T-cell (primary cell): ENCODE data around the gene FNBP1L. TPM values are rescaled to one million over a fixed set of nuclear protein-coding genes. Genes with fewer than 3 reads are reported as not detected.
"Not testable (repeated sequence)": the region's sequence is repeated elsewhere in the genome, so short reads cannot be mapped to it uniquely, and the experiment has no call there.

Experiments used
- ATAC-seq, 4 experiments: fragments of 200-7000 bp in 3 of 4; fragments of 150-1000 bp in 1 of 4; cut with Tn5 transposase; replicated peaks in 1 of 4; 1 replicate in 3 of 4; 2 replicates in 1 of 4; pipeline ENCODE4 v1.10.0; 2021; ENCODE audit warnings: moderate library complexity in 3 of 4, mild to moderate bottlenecking in 2 of 4, moderate number of reproducible peaks in 1 of 4
- CTCF ChIA-PET, 2 donors: fragments of 300-600 bp; sonication (Branson Sonifier 250); formaldehyde crosslinking; loops; one replicate each; lab custom pipeline; 2022; ENCODE audit warnings: antibody characterized with exemption in 2 of 2; lab: Charles Lee
- POLR2A ChIA-PET, 2 donors: fragments of 300-600 bp; sonication (Branson Sonifier 250); formaldehyde crosslinking; loops; one replicate each; lab custom pipeline; 2022; ENCODE audit warnings: antibody characterized with exemption in 2 of 2; lab: Charles Lee
- DNase-seq, 35 experiments: peaks; one replicate each; pipeline versions ENCODE4 v3.0.0 to v3.0.0-alpha.2; 2013 to 2023
- H3K27ac ChIP-seq: one replicate; pipeline ENCODE4 v1.5.1; 2013; ENCODE audit warnings: low read length
- H3K27me3 ChIP-seq, 2 experiments: replicated peaks in 1 of 2; 1 replicate in 1 of 2; 2 replicates in 1 of 2; pipeline versions ENCODE4 v1.6.1 to v1.7.0; 2013; ENCODE audit warnings: low read length in 1 of 2, mixed read lengths in 1 of 2; ENCODE audit not compliant: control insufficient read depth in 2 of 2, insufficient read depth in 2 of 2; ENCODE audit errors: extremely low read depth in 1 of 2
- H3K36me3 ChIP-seq, 2 donors: 1 replicate in 1 of 2; 2 replicates in 1 of 2; pipeline versions ENCODE4 v1.6.1 to v1.7.0; 2013; ENCODE audit warnings: low read length in 1 of 2; ENCODE audit not compliant: control insufficient read depth in 2 of 2, insufficient read depth in 1 of 2; ENCODE audit errors: extremely low read depth in 1 of 2
- H3K4me1 ChIP-seq, 2 experiments: 1 replicate in 1 of 2; 2 replicates in 1 of 2; pipeline versions ENCODE4 v1.6.1 to v1.7.0; 2013; ENCODE audit warnings: low read length in 2 of 2, mixed read lengths in 1 of 2; ENCODE audit not compliant: insufficient read depth in 2 of 2, control insufficient read depth in 1 of 2; ENCODE audit errors: extremely low read depth in 1 of 2
- H3K4me3 ChIP-seq, 2 donors: 1 replicate in 1 of 2; 2 replicates in 1 of 2; pipeline versions ENCODE4 v1.5.1 to v1.7.0; 2013; ENCODE audit warnings: mild to moderate bottlenecking in 2 of 2, low read length in 1 of 2, moderate library complexity in 1 of 2; ENCODE audit not compliant: control insufficient read depth in 1 of 2; ENCODE audit errors: extremely low read depth in 1 of 2
- H3K9me3 ChIP-seq: 2 replicates; pipeline ENCODE4 v1.7.0; 2013
- H3K27ac Mint-ChIP-seq, 2 donors: one replicate each; pipeline ENCODE4 v1.8.0; 2020 to 2021; ENCODE audit warnings: mild to moderate bottlenecking in 2 of 2, mixed read lengths in 2 of 2
- H3K27me3 Mint-ChIP-seq, 2 donors: one replicate each; pipeline ENCODE4 v1.8.0; 2021 to 2022; ENCODE audit warnings: mixed read lengths in 2 of 2
- H3K36me3 Mint-ChIP-seq: one replicate; pipeline ENCODE4 v1.8.0; 2021; ENCODE audit warnings: mixed read lengths
- H3K4me1 Mint-ChIP-seq, 3 donors: one replicate each; pipeline ENCODE4 v1.8.0; 2020 to 2022; ENCODE audit warnings: mixed read lengths in 3 of 3, mild to moderate bottlenecking in 1 of 3
- H3K4me3 Mint-ChIP-seq, 3 donors: one replicate each; pipeline ENCODE4 v1.8.0; 2020 to 2022; ENCODE audit warnings: mild to moderate bottlenecking in 3 of 3, mixed read lengths in 3 of 3, moderate library complexity in 3 of 3
- H3K9me3 Mint-ChIP-seq, 3 donors: one replicate each; pipeline ENCODE4 v1.8.0; 2020 to 2022; ENCODE audit warnings: mixed read lengths in 3 of 3
- WGBS: methylation state at CpG from one replicate; pipeline ENCODE4 v1.1.5; 2013; ENCODE audit warnings: missing lambda C conversion rate; ENCODE audit not compliant: insufficient coverage; 5-methylcytosine and 5-hydroxymethylcytosine counted together
- total RNA-seq, 35 experiments: library from RNA in 6 of 35; stranded (reverse) in 6 of 35; fragments of 120-200 nt in 1 of 35; gene quantifications; one replicate each; pipeline versions ENCODE4 v1.2.1 to v1.2.4 and lab custom pipeline; 2013 to 2026

The FNBP1L gene
- total RNA-seq, 5 donors from 2014 or later (not counting 1 experiment from before 2014, with no cell fraction given): 1.2 to 3.2 (median 1.6) TPM

- H3K4me1 Mint-ChIP-seq, CTCF ChIA-PET, H3K27ac Mint-ChIP-seq, ATAC-seq, DNase-seq, H3K4me3 ChIP-seq, POLR2A ChIA-PET, H3K4me1 ChIP-seq, H3K9me3 Mint-ChIP-seq, H3K36me3 Mint-ChIP-seq, H3K4me3 Mint-ChIP-seq, H3K27me3 ChIP-seq, H3K36me3 ChIP-seq, H3K27me3 Mint-ChIP-seq, H3K27ac ChIP-seq, H3K9me3 ChIP-seq: not testable (repeated sequence)
- WGBS: no CpG with 5 or more reads among the region's 3 CpGs
Measured at GRCh38 chr1:93469223-93469622, 21.3 kb downstream of the FNBP1L start.

- no peak overlapping the region for H3K27ac ChIP-seq
- POLR2A ChIA-PET: interaction anchor here in 1 of 2 donors (0.8 kb wide), 1 partner anchor 495 kb away, joined by 4 read pairs; no protein-coding TSS in a partner anchor
- H3K27ac Mint-ChIP-seq: no peak overlapping the region
- H3K36me3 ChIP-seq: no peaks in the 10 kb centered on the region
- H3K27me3 ChIP-seq: peaks cover 0 to 6% of the 10 kb centered on the region in 2 experiments
- H3K27me3 Mint-ChIP-seq: peaks cover 4 to 15% of the 10 kb centered on the region in 2 donors
- CTCF ChIA-PET: interaction anchor here in 1 of 2 donors (0.6 kb wide), 1 partner anchor 413 kb away, joined by 3 read pairs; no protein-coding TSS in a partner anchor
- ATAC-seq (no peak), DNase-seq (no peak)
- H3K4me3 Mint-ChIP-seq: no peak overlapping the region
- H3K36me3 Mint-ChIP-seq: peaks cover 4% of the 10 kb centered on the region
- H3K4me3 ChIP-seq: no peak overlapping the region
- no peaks in the 10 kb centered on the region for H3K4me1 Mint-ChIP-seq
- no peaks in the 10 kb centered on the region for H3K4me1 ChIP-seq
- no peaks in the 10 kb centered on the region for H3K9me3 ChIP-seq
- H3K9me3 Mint-ChIP-seq: peaks cover 0 to 4% (median 0%) of the 10 kb centered on the region in 3 donors
- WGBS: no CpG with 5 or more reads among the region's 6 CpGs
Measured at GRCh38 chr1:93471284-93471683, 23.4 kb downstream of the FNBP1L start.

- H3K36me3 Mint-ChIP-seq: peaks cover 4% of the 10 kb centered on the region
- H3K27ac Mint-ChIP-seq: no peak overlapping the region
- no CpG with 5 or more reads among the region's 1 CpG for WGBS
- no peaks in the 10 kb centered on the region for H3K36me3 ChIP-seq
- H3K27ac ChIP-seq: no peak overlapping the region
- ATAC-seq: no peak
- H3K27me3 ChIP-seq: peaks cover 0 to 3% of the 10 kb centered on the region in 2 experiments
- DNase-seq: no peak
- H3K9me3 ChIP-seq: no peaks in the 10 kb centered on the region
- H3K4me1 Mint-ChIP-seq: no peaks in the 10 kb centered on the region
- H3K4me3 ChIP-seq: no peak overlapping the region
- ChIA-PET CTCF (interaction anchor here in 1 of 2 donors (0.6 kb wide), 1 partner anchor 412 kb away, joined by 3 read pairs; no protein-coding TSS in a partner anchor), POLR2A (no interaction called here)
- peaks cover 0 to 4% (median 3%) of the 10 kb centered on the region in 3 donors for H3K9me3 Mint-ChIP-seq
- no peak overlapping the region for H3K4me3 Mint-ChIP-seq
- H3K4me1 ChIP-seq: no peaks in the 10 kb centered on the region
- peaks cover 4 to 15% of the 10 kb centered on the region in 2 donors for H3K27me3 Mint-ChIP-seq
Measured at GRCh38 chr1:93471911-93472310, 24.0 kb downstream of the FNBP1L start.

DNA sequence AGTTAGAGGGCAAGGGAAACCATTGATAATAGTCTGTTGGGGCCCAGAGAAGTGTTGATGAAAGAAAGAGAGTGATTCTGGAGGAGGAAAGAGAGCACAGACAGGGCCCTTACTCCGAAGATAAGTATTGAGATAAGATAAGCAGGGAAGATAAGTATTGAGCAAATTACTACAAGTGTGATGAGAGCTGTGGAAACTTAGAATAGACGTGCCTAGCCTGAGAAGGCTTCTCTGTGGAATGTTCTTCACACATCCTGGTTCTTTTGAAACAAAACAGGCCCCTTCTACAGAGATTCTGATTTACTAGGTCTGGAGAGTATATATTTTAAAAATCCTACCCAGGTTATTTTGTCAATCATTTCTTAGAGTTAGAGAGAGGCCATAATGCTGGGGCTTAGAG, 26.4 kb downstream of the FNBP1L start:
- DNase-seq (no peak), ATAC-seq (no peak)
- Histone ChIP-seq H3K27me3 (peaks cover 0 to 3% of the 10 kb centered on the region in 2 experiments), H3K4me1 (no peaks in the 10 kb centered on the region), H3K36me3 (no peaks in the 10 kb centered on the region), H3K4me3 (no peak overlapping the region), H3K9me3 (no peaks in the 10 kb centered on the region), H3K27ac (no peak overlapping the region)
- Mint-ChIP-seq H3K9me3 (peaks cover 8 to 18% (median 15%) of the 10 kb centered on the region in 3 donors), H3K27me3 (peaks cover 0 to 14% of the 10 kb centered on the region in 2 donors), H3K27ac (no peak overlapping the region), H3K4me1 (no peaks in the 10 kb centered on the region), H3K36me3 (peaks cover 4% of the 10 kb centered on the region), H3K4me3 (no peak overlapping the region)
- ChIA-PET POLR2A (interaction anchor here (0.5 to 0.6 kb wide), 3 partner anchors 8 to 987 kb away, joined by 3 to 10 read pairs (median 8); partner anchors contain the start of gene GFI1 (in 1 of the 2)), CTCF (no interaction called here)
- WGBS: 71% methylated on average over 1 of the region's 2 CpGs

- Histone ChIP-seq H3K27ac (no peak overlapping the region), H3K9me3 (no peaks in the 10 kb centered on the region), H3K36me3 (no peaks in the 10 kb centered on the region), H3K27me3 (peaks cover 0 to 3% of the 10 kb centered on the region in 2 experiments), H3K4me1 (no peaks in the 10 kb centered on the region), H3K4me3 (no peak overlapping the region)
- H3K27ac Mint-ChIP-seq: no peak overlapping the region
- H3K9me3 Mint-ChIP-seq: peaks cover 8 to 25% (median 20%) of the 10 kb centered on the region in 3 donors
- no CpG with 5 or more reads among the region's 1 CpG for WGBS
- no peak overlapping the region for H3K4me3 Mint-ChIP-seq
- no peaks in the 10 kb centered on the region for H3K4me1 Mint-ChIP-seq
- POLR2A ChIA-PET: interaction anchor here in 1 of 2 donors (0.6 kb wide), 1 partner anchor 36 kb away, joined by 4 read pairs; no protein-coding TSS in a partner anchor
- peaks cover 9% of the 10 kb centered on the region for H3K36me3 Mint-ChIP-seq
- ATAC-seq (no peak), DNase-seq (no peak)
- H3K27me3 Mint-ChIP-seq: peaks cover 0 to 11% of the 10 kb centered on the region in 2 donors
- CTCF ChIA-PET: interaction anchor here in 1 of 2 donors (0.5 kb wide), 1 partner anchor 1602 kb away, joined by 6 read pairs; no protein-coding TSS in a partner anchor
Measured at GRCh38 chr1:93475681-93476080, 27.8 kb downstream of the FNBP1L start.

- H3K27me3 ChIP-seq, H3K27ac Mint-ChIP-seq, H3K9me3 ChIP-seq, H3K36me3 Mint-ChIP-seq, H3K36me3 ChIP-seq, H3K4me3 ChIP-seq, H3K4me3 Mint-ChIP-seq, POLR2A ChIA-PET, H3K27me3 Mint-ChIP-seq, ATAC-seq, CTCF ChIA-PET, H3K4me1 Mint-ChIP-seq, DNase-seq, H3K4me1 ChIP-seq, H3K27ac ChIP-seq: not testable (repeated sequence)
- peaks cover 8 to 31% (median 23%) of the 10 kb centered on the region in 3 donors for H3K9me3 Mint-ChIP-seq
- WGBS: 80% methylated on average over 1 of the region's 8 CpGs
Measured at GRCh38 chr1:93479133-93479745, 31.3 kb downstream of the FNBP1L start.
